ENCODE measurements around the gene ALDH1A2.

DNA sequence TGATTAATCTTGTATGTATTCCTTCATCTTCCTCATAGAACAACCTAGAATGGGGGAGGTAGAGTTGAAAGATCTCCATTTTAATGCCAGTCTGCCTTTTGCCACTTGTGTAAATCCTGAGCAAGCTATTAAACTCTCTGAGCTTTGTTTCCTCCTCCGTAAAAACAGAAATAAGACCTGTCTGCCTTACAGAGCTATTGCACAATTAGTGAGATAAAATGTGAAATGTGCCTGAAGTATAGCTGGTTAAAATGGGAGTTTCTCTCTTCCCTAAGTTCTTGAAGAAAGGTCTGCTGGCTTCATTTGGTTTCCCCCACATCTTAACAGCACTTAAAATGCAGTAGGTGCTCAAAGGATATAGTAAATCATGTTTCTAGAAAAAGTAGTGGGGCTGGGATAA lies 19.0 kb downstream of the ALDH1A2 start:
- TF ChIP-seq, protein P1, sequence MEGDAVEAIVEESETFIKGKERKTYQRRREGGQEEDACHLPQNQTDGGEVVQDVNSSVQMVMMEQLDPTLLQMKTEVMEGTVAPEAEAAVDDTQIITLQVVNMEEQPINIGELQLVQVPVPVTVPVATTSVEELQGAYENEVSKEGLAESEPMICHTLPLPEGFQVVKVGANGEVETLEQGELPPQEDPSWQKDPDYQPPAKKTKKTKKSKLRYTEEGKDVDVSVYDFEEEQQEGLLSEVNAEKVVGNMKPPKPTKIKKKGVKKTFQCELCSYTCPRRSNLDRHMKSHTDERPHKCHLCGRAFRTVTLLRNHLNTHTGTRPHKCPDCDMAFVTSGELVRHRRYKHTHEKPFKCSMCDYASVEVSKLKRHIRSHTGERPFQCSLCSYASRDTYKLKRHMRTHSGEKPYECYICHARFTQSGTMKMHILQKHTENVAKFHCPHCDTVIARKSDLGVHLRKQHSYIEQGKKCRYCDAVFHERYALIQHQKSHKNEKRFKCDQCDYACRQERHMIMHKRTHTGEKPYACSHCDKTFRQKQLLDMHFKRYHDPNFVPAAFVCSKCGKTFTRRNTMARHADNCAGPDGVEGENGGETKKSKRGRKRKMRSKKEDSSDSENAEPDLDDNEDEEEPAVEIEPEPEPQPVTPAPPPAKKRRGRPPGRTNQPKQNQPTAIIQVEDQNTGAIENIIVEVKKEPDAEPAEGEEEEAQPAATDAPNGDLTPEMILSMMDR (IDR thresholded peaks at IDR 0.05): no peak
- TF ChIP-seq POLR2A (IDR thresholded peaks at IDR 0.05): no peak

Measured in adrenal gland (tissue), 5 donors.